HL-60 (cell line): ENCODE data around the gene TTC13.

ENCODE experiments used
- CTCF ChIP-seq: IDR thresholded peaks from one replicate; pipeline ENCODE4 v1.5.1; 2011; ENCODE audit warnings: low read length, control low read depth, inconsistent platforms; ENCODE audit not compliant: insufficient read depth
- POLR2AphosphoS5 ChIP-seq: IDR thresholded peaks from 2 replicates; pipeline ENCODE4 v1.6.1; 2012; ENCODE audit warnings: low read depth
- REST ChIP-seq: IDR thresholded peaks from 2 replicates; pipeline ENCODE4 v1.6.1; 2012; ENCODE audit warnings: low read depth; ENCODE audit not compliant: insufficient replicate concordance
- SPI1 ChIP-seq: IDR thresholded peaks from 2 replicates; pipeline ENCODE4 v1.6.1; 2012; ENCODE audit warnings: low read depth, mild to moderate bottlenecking, borderline replicate concordance

GRCh38 chr1:230865062-230865817, 113.4 kb downstream of the TTC13 start:
- TF ChIP-seq CTCF (no peak), SPI1 (no peak), REST (no peak), POLR2AphosphoS5 (no peak)
